ENCODE results near the gene GRIK3.

GRCh38 chr1:36990928-36991327, 43.4 kb downstream of the GRIK3 start:
- TF ChIP-seq CTCF (IDR thresholded peaks at IDR 0.05; ENCODE audit: poor library complexity) (no peak), EZH2phosphoT487 (IDR thresholded peaks at IDR 0.05; ENCODE audit: low read depth, severe bottlenecking, unreplicated experiment) (no peak)
